ENCODE measurements around the gene TLE4. TPM values are rescaled to one million over a fixed set of nuclear protein-coding genes. Genes with fewer than 3 reads are reported as not detected.

Gene TLE4
- total and polyA plus RNA-seq, 2 experiments from 2014 or later = 29.6 to 38.4 TPM

- no peaks in the 10 kb centered on the region for H3K36me3 ChIP-seq (replicated peaks; ENCODE audit: insufficient read depth, low read depth)
- H3K79me2 ChIP-seq = no peaks in the 10 kb centered on the region
- no peak overlapping the region for H3K4me2 ChIP-seq
- no peaks in the 10 kb centered on the region for H3K9me2 ChIP-seq (replicated peaks; ENCODE audit: insufficient read depth)
- no peaks in the 10 kb centered on the region for H4K20me1 ChIP-seq (ENCODE audit: insufficient read depth, poor library complexity, severe bottlenecking)
- H3K27me3 ChIP-seq = no peaks in the 10 kb centered on the region
- H3K4me3 ChIP-seq = no peak overlapping the region
- 73% methylated on average over 5 of the region's 5 CpGs for WGBS (ENCODE audit: low lambda C conversion rate, missing lambda C conversion rate)
- H2AFZ ChIP-seq = no peak overlapping the region
- DNase-seq (ENCODE audit: low spot score) = no peak
- H3K4me1 ChIP-seq (ENCODE audit: insufficient read depth) = peaks cover 11% of the 10 kb centered on the region
- no peak overlapping the region for H3K27ac ChIP-seq
- TF ChIP-seq EZH2 (IDR thresholded peaks at IDR 0.05; ENCODE audit: borderline replicate concordance) = no peak
- no peak for TF ChIP-seq EZH2phosphoT487 (IDR thresholded peaks at IDR 0.05; ENCODE audit: low read depth, severe bottlenecking, unreplicated experiment)
- no peaks in the 10 kb centered on the region for H3K9me3 ChIP-seq (ENCODE audit: low read depth)
These were observed 84.4 kb downstream of the TLE4 start for GRCh38 chr9:79656169-79656568.

GRCh38 chr9:79657891-79658290 lies 86.1 kb downstream of the TLE4 start:
- no peak for TF ChIP-seq CTCF (IDR thresholded peaks at IDR 0.05; ENCODE audit: poor library complexity)
- no peak for TF ChIP-seq EZH2phosphoT487 (IDR thresholded peaks at IDR 0.05; ENCODE audit: low read depth, severe bottlenecking, unreplicated experiment)
- TF ChIP-seq EZH2 (IDR thresholded peaks at IDR 0.05; ENCODE audit: borderline replicate concordance) = no peak
- Histone ChIP-seq H3K4me1 (ENCODE audit: insufficient read depth) (peaks cover 17% of the 10 kb centered on the region), H3K79me2 (no peaks in the 10 kb centered on the region), H3K27ac (no peak overlapping the region), H3K4me2 (no peak overlapping the region), H3K4me3 (no peak overlapping the region), H3K27me3 (no peaks in the 10 kb centered on the region), H3K9me3 (ENCODE audit: low read depth) (no peaks in the 10 kb centered on the region), H3K36me3 (replicated peaks; ENCODE audit: insufficient read depth, low read depth) (no peaks in the 10 kb centered on the region), H2AFZ (no peak overlapping the region), H3K9me2 (replicated peaks; ENCODE audit: insufficient read depth) (no peaks in the 10 kb centered on the region), H4K20me1 (ENCODE audit: insufficient read depth, poor library complexity, severe bottlenecking) (no peaks in the 10 kb centered on the region)
- DNase-seq (ENCODE audit: low spot score) = no peak
- 95% methylated on average over 2 of the region's 2 CpGs for WGBS (ENCODE audit: low lambda C conversion rate, missing lambda C conversion rate)

- no peaks in the 10 kb centered on the region for H4K20me1 ChIP-seq (ENCODE audit: insufficient read depth, poor library complexity, severe bottlenecking)
- no peak for TF ChIP-seq EZH2phosphoT487 (IDR thresholded peaks at IDR 0.05; ENCODE audit: low read depth, severe bottlenecking, unreplicated experiment)
- TF ChIP-seq CTCF (IDR thresholded peaks at IDR 0.05; ENCODE audit: poor library complexity) = no peak
- TF ChIP-seq EZH2 (IDR thresholded peaks at IDR 0.05; ENCODE audit: borderline replicate concordance) = no peak
- H3K4me3 ChIP-seq = no peak overlapping the region
- no peak overlapping the region for H2AFZ ChIP-seq
- H3K9me3 ChIP-seq (ENCODE audit: low read depth) = no peaks in the 10 kb centered on the region
- H3K4me1 ChIP-seq (ENCODE audit: insufficient read depth) = peaks cover 23% of the 10 kb centered on the region
- H3K36me3 ChIP-seq (replicated peaks; ENCODE audit: insufficient read depth, low read depth) = no peaks in the 10 kb centered on the region
- no peaks in the 10 kb centered on the region for H3K79me2 ChIP-seq
- H3K9me2 ChIP-seq (replicated peaks; ENCODE audit: insufficient read depth) = no peaks in the 10 kb centered on the region
- H3K27ac ChIP-seq = no peak overlapping the region
- no peak overlapping the region for H3K4me2 ChIP-seq
- DNase-seq (ENCODE audit: low spot score) = no peak
- WGBS (ENCODE audit: low lambda C conversion rate, missing lambda C conversion rate) = 95% methylated on average over 3 of the region's 3 CpGs
- H3K27me3 ChIP-seq = no peaks in the 10 kb centered on the region
These were observed 87.2 kb downstream of the TLE4 start for GRCh38 chr9:79658926-79659325.

GRCh38 chr9:79660615-79661014 lies 88.8 kb downstream of the TLE4 start:
- 89% methylated on average over 7 of the region's 7 CpGs for WGBS (ENCODE audit: low lambda C conversion rate, missing lambda C conversion rate)
- no peak overlapping the region for H3K4me2 ChIP-seq
- H4K20me1 ChIP-seq (ENCODE audit: insufficient read depth, poor library complexity, severe bottlenecking) = no peaks in the 10 kb centered on the region
- TF ChIP-seq CTCF (IDR thresholded peaks at IDR 0.05; ENCODE audit: poor library complexity) = no peak
- no peak for TF ChIP-seq EZH2phosphoT487 (IDR thresholded peaks at IDR 0.05; ENCODE audit: low read depth, severe bottlenecking, unreplicated experiment)
- TF ChIP-seq EZH2 (IDR thresholded peaks at IDR 0.05; ENCODE audit: borderline replicate concordance) = no peak
- H3K9me3 ChIP-seq (ENCODE audit: low read depth) = no peaks in the 10 kb centered on the region
- H2AFZ ChIP-seq = no peak overlapping the region
- H3K36me3 ChIP-seq (replicated peaks; ENCODE audit: insufficient read depth, low read depth) = no peaks in the 10 kb centered on the region
- DNase-seq (ENCODE audit: low spot score) = no peak
- H3K4me3 ChIP-seq = no peak overlapping the region
- H3K9me2 ChIP-seq (replicated peaks; ENCODE audit: insufficient read depth) = no peaks in the 10 kb centered on the region
- peaks cover 18% of the 10 kb centered on the region for H3K4me1 ChIP-seq (ENCODE audit: insufficient read depth)
- H3K79me2 ChIP-seq = no peaks in the 10 kb centered on the region
- H3K27me3 ChIP-seq = no peaks in the 10 kb centered on the region
- H3K27ac ChIP-seq = no peak overlapping the region
